ENCODE results near the gene STPG2. TPM values are rescaled to one million over a fixed set of nuclear protein-coding genes. Genes with fewer than 3 reads are reported as not detected.

The STPG2 gene
- 0.35 TPM in 1 of 2 replicates, not detected in the other for total RNA-seq (2021)
- Bru-seq, nascent RNA = percentile 20 among the genes with signal in this experiment
- BruChase-seq, experiment 1, labeled RNA remaining after a 2-hour chase = percentile 23 among the genes with signal in this experiment
- percentile 19 among the genes with signal in this experiment for BruChase-seq, experiment 2, labeled RNA remaining after a 6-hour chase
- long read RNA-seq, partial matches to known transcripts = 1 of 3 reads
- long read RNA-seq, other reads (novel, unspliced or antisense) = 2 of 3 reads

DNA sequence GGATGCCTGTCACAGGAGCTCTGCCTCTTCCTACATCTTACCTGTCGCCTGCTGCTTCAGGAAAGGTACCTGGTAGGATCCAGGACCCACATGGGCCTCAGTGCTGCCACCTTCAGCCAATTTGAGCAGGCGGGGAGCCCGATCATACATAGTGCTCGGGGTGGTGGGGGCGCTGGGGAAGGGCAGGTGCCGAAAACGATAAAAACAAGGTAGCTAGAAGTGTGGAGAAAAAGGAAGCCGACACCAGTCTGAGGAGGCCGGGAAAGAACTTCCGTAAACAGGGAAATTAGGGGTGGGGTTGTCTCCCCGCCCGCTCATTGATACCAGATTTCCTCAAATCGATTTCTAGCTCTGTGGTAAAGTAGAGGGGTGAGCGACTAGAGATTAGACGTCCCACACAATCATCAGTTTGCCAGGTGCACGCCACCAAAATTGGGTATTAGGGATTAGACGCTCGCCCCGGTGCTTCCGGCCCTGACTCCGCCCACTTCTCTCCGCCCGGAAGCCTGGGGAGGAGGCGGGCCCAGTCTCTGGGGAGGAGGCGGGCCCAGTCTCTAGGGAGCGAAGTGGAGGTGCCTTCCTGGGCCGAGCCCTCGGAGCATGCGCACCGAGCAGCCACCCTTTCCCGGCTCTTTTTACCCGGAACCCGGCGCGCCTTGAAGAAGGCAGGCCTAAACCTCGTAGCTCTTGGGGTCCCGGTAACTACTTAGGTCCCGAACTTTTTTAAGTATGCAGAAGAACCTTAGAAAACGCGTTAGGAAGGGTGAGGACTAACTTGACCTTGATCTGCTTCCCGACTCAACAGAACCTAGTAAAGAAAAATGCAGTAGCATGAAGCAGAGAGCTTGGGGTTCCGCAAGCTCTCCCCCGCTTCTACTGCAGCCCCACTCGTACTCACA lies at the start of gene STPG2:
TSS of gene STPG2 (minus strand) at position 476 of the 899 bp plus-strand sequence.
- Histone ChIP-seq H3K36me3 (ENCODE audit: low read depth) (no peaks in the 10 kb centered on the region), H3K4me2 (peak within 1 kb of the TSS; percentile 94), H3K9me2 (ENCODE audit: insufficient read depth) (no peaks in the 10 kb centered on the region), H3K27me3 (ENCODE audit: insufficient read depth, low read depth) (no peaks in the 10 kb centered on the region), H3K4me1 (replicated peaks; ENCODE audit: insufficient read depth) (peaks cover 21% of the 10 kb centered on the region), H3K27ac (peak within 1 kb of the TSS; percentile 89), H3K9me3 (ENCODE audit: insufficient read depth, low read depth) (no peaks in the 10 kb centered on the region), H3K4me3 (peak within 1 kb of the TSS; percentile 63), H2AFZ (peak within 1 kb of the TSS; percentile 98), H3K79me2 (ENCODE audit: low read depth) (no peaks in the 10 kb centered on the region), H3F3A (ENCODE audit: insufficient read depth, low read depth) (peaks cover 18% of the 10 kb centered on the region), H4K20me1 (ENCODE audit: insufficient read depth) (no peaks in the 10 kb centered on the region)
- peak; percentile 83 to 90 for DNase-seq
- ChIA-PET CTCF (no interaction called here), POLR2A (ENCODE audit: unreplicated experiment) (interaction anchor here (0.7 to 1.1 kb wide), 3 partner anchors 117 to 849 kb away, joined by 5 to 9 read pairs (median 5); no protein-coding TSS in a partner anchor)
- TSS peak; percentile 93 for BruUV-seq (replicated peaks)
- intact Hi-C loops (cut with micrococcal nuclease; ENCODE audit: unreplicated experiment) = loop anchor here (5.0 to 10.0 kb wide), 4 partner anchors 512 to 1809 kb away; partner anchors contain the start of genes H2AZ1, METAP1 and TSPAN5
- TF ChIP-seq EZH2 (IDR thresholded peaks at IDR 0.05; ENCODE audit: low read depth) = no peak
- TF ChIP-seq, protein P1, sequence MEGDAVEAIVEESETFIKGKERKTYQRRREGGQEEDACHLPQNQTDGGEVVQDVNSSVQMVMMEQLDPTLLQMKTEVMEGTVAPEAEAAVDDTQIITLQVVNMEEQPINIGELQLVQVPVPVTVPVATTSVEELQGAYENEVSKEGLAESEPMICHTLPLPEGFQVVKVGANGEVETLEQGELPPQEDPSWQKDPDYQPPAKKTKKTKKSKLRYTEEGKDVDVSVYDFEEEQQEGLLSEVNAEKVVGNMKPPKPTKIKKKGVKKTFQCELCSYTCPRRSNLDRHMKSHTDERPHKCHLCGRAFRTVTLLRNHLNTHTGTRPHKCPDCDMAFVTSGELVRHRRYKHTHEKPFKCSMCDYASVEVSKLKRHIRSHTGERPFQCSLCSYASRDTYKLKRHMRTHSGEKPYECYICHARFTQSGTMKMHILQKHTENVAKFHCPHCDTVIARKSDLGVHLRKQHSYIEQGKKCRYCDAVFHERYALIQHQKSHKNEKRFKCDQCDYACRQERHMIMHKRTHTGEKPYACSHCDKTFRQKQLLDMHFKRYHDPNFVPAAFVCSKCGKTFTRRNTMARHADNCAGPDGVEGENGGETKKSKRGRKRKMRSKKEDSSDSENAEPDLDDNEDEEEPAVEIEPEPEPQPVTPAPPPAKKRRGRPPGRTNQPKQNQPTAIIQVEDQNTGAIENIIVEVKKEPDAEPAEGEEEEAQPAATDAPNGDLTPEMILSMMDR (conservative IDR thresholded peaks at IDR 0.05) = peak; percentile 79

DNA sequence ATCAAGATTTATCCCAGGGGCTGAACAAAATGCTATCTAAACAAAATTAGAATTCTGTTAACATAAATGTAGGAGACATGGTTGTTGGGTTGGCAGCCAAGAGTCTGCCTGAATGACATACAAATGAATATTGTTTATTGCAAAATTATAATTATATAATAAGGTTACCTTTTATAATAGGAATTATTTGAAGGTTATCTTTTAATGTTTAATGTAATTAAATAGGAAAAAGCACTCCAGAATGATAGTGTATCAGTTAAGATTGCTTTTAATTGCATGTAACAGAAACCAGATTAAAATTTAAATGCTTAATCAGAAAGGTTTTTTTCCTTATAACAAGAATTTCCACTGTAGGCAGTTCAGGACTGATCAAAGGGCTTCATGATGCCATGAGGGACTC lies 42.0 kb upstream of the STPG2 start:
- no peak overlapping the region for H3K27ac ChIP-seq
- intact Hi-C loops (cut with micrococcal nuclease; ENCODE audit: unreplicated experiment) = no loop called here
- no peaks in the 10 kb centered on the region for H3F3A ChIP-seq (ENCODE audit: insufficient read depth, low read depth)
- H3K4me1 ChIP-seq (replicated peaks; ENCODE audit: insufficient read depth) = no peaks in the 10 kb centered on the region
- no peaks in the 10 kb centered on the region for H3K9me2 ChIP-seq (ENCODE audit: insufficient read depth)
- H3K4me3 ChIP-seq = no peak overlapping the region
- TF ChIP-seq, protein P1 (conservative IDR thresholded peaks at IDR 0.05) = no peak
- TF ChIP-seq EZH2 (IDR thresholded peaks at IDR 0.05; ENCODE audit: low read depth) = no peak
- no peaks in the 10 kb centered on the region for H3K36me3 ChIP-seq (ENCODE audit: low read depth)
- no peak for DNase-seq
- POLR2A ChIA-PET (ENCODE audit: unreplicated experiment) = no interaction called here
- H3K79me2 ChIP-seq (ENCODE audit: low read depth) = no peaks in the 10 kb centered on the region
- CTCF ChIA-PET = no interaction called here
- H3K9me3 ChIP-seq (ENCODE audit: insufficient read depth, low read depth) = no peaks in the 10 kb centered on the region
- H4K20me1 ChIP-seq (ENCODE audit: insufficient read depth) = no peaks in the 10 kb centered on the region
- H3K27me3 ChIP-seq (ENCODE audit: insufficient read depth, low read depth) = no peaks in the 10 kb centered on the region
- BruUV-seq (replicated peaks) = no TSS peak
- no peak overlapping the region for H3K4me2 ChIP-seq
- no peak overlapping the region for H2AFZ ChIP-seq

DNA sequence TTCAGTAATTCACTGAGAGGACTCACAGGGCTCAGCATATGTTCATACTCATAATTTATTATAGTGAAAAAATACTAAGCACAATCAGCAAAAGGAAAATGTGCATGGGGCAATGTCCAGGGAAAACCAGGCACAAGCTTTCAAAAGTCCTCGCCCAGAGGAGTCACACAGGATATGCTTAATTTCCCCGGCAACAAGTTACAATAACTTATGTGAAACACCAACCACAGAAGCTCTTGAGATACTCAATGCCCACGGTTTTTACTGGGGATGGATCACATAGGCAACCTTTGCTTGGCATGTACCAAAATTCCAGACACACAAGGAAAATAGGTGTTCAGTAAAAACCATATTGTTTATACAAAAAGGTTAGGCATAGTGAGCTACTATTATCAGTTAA lies 38.5 kb upstream of the STPG2 start:
- TF ChIP-seq EZH2 (IDR thresholded peaks at IDR 0.05; ENCODE audit: low read depth) = no peak
- TF ChIP-seq, protein P1 (conservative IDR thresholded peaks at IDR 0.05) = no peak
- Histone ChIP-seq H3K4me3 (no peak overlapping the region), H2AFZ (no peak overlapping the region), H3K27ac (no peak overlapping the region), H3K9me2 (ENCODE audit: insufficient read depth) (no peaks in the 10 kb centered on the region), H3K27me3 (ENCODE audit: insufficient read depth, low read depth) (no peaks in the 10 kb centered on the region), H3K9me3 (ENCODE audit: insufficient read depth, low read depth) (no peaks in the 10 kb centered on the region), H3K79me2 (ENCODE audit: low read depth) (no peaks in the 10 kb centered on the region), H3F3A (ENCODE audit: insufficient read depth, low read depth) (no peaks in the 10 kb centered on the region), H3K36me3 (ENCODE audit: low read depth) (no peaks in the 10 kb centered on the region), H4K20me1 (ENCODE audit: insufficient read depth) (no peaks in the 10 kb centered on the region), H3K4me1 (replicated peaks; ENCODE audit: insufficient read depth) (no peaks in the 10 kb centered on the region), H3K4me2 (no peak overlapping the region)
- intact Hi-C loops (cut with micrococcal nuclease; ENCODE audit: unreplicated experiment) = no loop called here
- BruUV-seq (replicated peaks) = no TSS peak
- POLR2A ChIA-PET (ENCODE audit: unreplicated experiment) = no interaction called here
- CTCF ChIA-PET = no interaction called here
- no peak for DNase-seq
